Measurements from ENCODE around the gene COX10.

GRCh38 chr17:14152721-14153120, 83.4 kb downstream of the COX10 start:
- no peak for TF ChIP-seq CTCF (IDR thresholded peaks at IDR 0.05)
- TF ChIP-seq POLR2A (IDR thresholded peaks at IDR 0.05; ENCODE audit: low read depth), result no peak
- TF ChIP-seq POLR2AphosphoS5 (IDR thresholded peaks at IDR 0.05), result no peak
- no peak for TF ChIP-seq EP300 (IDR thresholded peaks at IDR 0.05)

All from esophagus muscularis mucosa (tissue), 4 donors.